Endothelial cell of umbilical vein (primary cell): ENCODE measurements around the gene INSYN2B. TPM values are rescaled to one million over a fixed set of nuclear protein-coding genes. Genes with fewer than 3 reads are reported as not detected.

ENCODE experiments used
- BruUV-seq: library from RNA; stranded (reverse); fragments of 400-500 nt; replicated peaks from 2 replicates; lab custom pipeline; 2021; lab: Mats Ljungman, UMichigan
- CTCF ChIA-PET: fragments of 300-600, 350-600 bp; sonication (Branson Sonifier 250); formaldehyde crosslinking; loops from one replicate; lab custom pipeline; 2021; ENCODE audit warnings: antibody characterized with exemption, inconsistent platforms; lab: Charles Lee
- POLR2A ChIA-PET: fragments of 300-600, 350-600 bp; sonication (Branson Sonifier 250); formaldehyde crosslinking; loops from one replicate; lab custom pipeline; 2021; ENCODE audit warnings: antibody characterized with exemption, inconsistent platforms; lab: Charles Lee
- DNase-seq: peaks from one replicate; pipeline ENCODE4 v3.0.0-alpha.2; 2011; ENCODE audit warnings: low read depth, low spot score
- FAIRE-seq: peaks from 2 replicates; lab custom pipeline; 2011; peaks lifted over from hg19 to GRCh38; lab: Jason Lieb, UNC
- H2AFZ ChIP-seq: 2 replicates; pipeline ENCODE4 v1.6.0; 2012; ENCODE audit warnings: low read depth, low read length, control low read depth, inconsistent platforms
- H3K27ac ChIP-seq: 2 replicates; pipeline ENCODE4 v1.5.1; 2011; ENCODE audit warnings: low read depth, mild to moderate bottlenecking, control low read depth, low read length, moderate library complexity; ENCODE audit not compliant: insufficient read depth
- H3K27me3 ChIP-seq, 2 experiments: 2 replicates each; pipeline versions ENCODE4 v1.6.0 to v1.6.1; 2011; ENCODE audit warnings: low read length in 2 of 2, mixed read lengths in 1 of 2; ENCODE audit not compliant: control insufficient read depth in 2 of 2, insufficient read depth in 2 of 2
- H3K36me3 ChIP-seq, 2 experiments: 2 replicates in 1 of 2; 3 replicates in 1 of 2; pipeline ENCODE4 v1.5.1; 2011; ENCODE audit warnings: low read length in 2 of 2, mild to moderate bottlenecking in 1 of 2, moderate library complexity in 1 of 2; ENCODE audit not compliant: control insufficient read depth in 2 of 2, insufficient read depth in 2 of 2; ENCODE audit errors: extremely low read depth in 1 of 2
- H3K4me1 ChIP-seq: 3 replicates; pipeline ENCODE4 v1.5.1; 2011; ENCODE audit warnings: mild to moderate bottlenecking, low read length; ENCODE audit not compliant: control insufficient read depth, insufficient read depth; ENCODE audit errors: extremely low read depth
- H3K4me2 ChIP-seq: 2 replicates; pipeline ENCODE4 v1.6.1; 2011; ENCODE audit warnings: low read length, control low read depth, mixed read lengths; ENCODE audit not compliant: insufficient read depth
- H3K4me3 ChIP-seq, 3 experiments: fragments of 200-600 bp in 1 of 3; sonication (generic), shearing (Covaris generic) in 1 of 3; replicated peaks in 1 of 3; 2 replicates each; pipeline ENCODE4 v1.5.1; 2011 to 2016; ENCODE audit warnings: control low read depth in 3 of 3, low read length in 3 of 3, mild to moderate bottlenecking in 2 of 3, inconsistent platforms in 1 of 3, low read depth in 1 of 3, moderate library complexity in 1 of 3; ENCODE audit not compliant: insufficient read depth in 1 of 3
- H3K79me2 ChIP-seq: 2 replicates; pipeline ENCODE4 v1.6.0; 2012; ENCODE audit warnings: low read length, inconsistent platforms; ENCODE audit not compliant: control insufficient read depth, insufficient read depth
- H3K9ac ChIP-seq: replicated peaks from 2 replicates; pipeline ENCODE3; 2011; ENCODE audit warnings: low read length, control low read depth; ENCODE audit not compliant: insufficient read depth; ENCODE audit errors: extremely low read depth
- H3K9me1 ChIP-seq: replicated peaks from 3 replicates; pipeline ENCODE4 v1.6.0; 2011; ENCODE audit warnings: mild to moderate bottlenecking, low read length; ENCODE audit not compliant: control insufficient read depth, insufficient read depth; ENCODE audit errors: extremely low read depth
- H3K9me3 ChIP-seq: replicated peaks from 2 replicates; pipeline ENCODE4 v1.5.1; 2012; ENCODE audit warnings: low read length, inconsistent platforms; ENCODE audit not compliant: control insufficient read depth, insufficient read depth
- H4K20me1 ChIP-seq: replicated peaks from 2 replicates; pipeline ENCODE3; 2011; ENCODE audit warnings: mild to moderate bottlenecking, low read length; ENCODE audit not compliant: control insufficient read depth, insufficient read depth; ENCODE audit errors: extremely low read depth
- EZH2 ChIP-seq: IDR thresholded peaks from 2 replicates; pipeline ENCODE4 v1.6.1; 2012; ENCODE audit warnings: borderline replicate concordance, low read depth, mild to moderate bottlenecking, moderate library complexity, low read length, inconsistent platforms; ENCODE audit not compliant: severe bottlenecking
- FOS ChIP-seq: IDR thresholded peaks from 2 replicates; pipeline ENCODE4 v1.6.1; 2011; ENCODE audit warnings: mild to moderate bottlenecking, low read length, moderate library complexity, borderline replicate concordance; ENCODE audit not compliant: insufficient read depth
- GATA2 ChIP-seq: IDR thresholded peaks from 2 replicates; pipeline ENCODE4 v1.7.0; 2011; ENCODE audit warnings: low read depth, mild to moderate bottlenecking, moderate library complexity, mixed read lengths, low read length; ENCODE audit not compliant: insufficient read length, insufficient read depth
- JUN ChIP-seq: IDR thresholded peaks from 2 replicates; pipeline ENCODE4 v1.6.1; 2011; ENCODE audit warnings: borderline replicate concordance, low read depth; ENCODE audit not compliant: insufficient read length, insufficient read depth
- MYC ChIP-seq: IDR thresholded peaks from one replicate; pipeline ENCODE4 v1.6.1; 2011; ENCODE audit warnings: mild to moderate bottlenecking, low read depth, low read length
- POLR2AphosphoS5 ChIP-seq: IDR thresholded peaks from 2 replicates; pipeline ENCODE4 v1.6.1; 2012; ENCODE audit warnings: low read depth, mild to moderate bottlenecking, control low read depth, low read length, moderate library complexity; ENCODE audit not compliant: insufficient read depth
- dilution Hi-C: fragments of 300-500 bp; cut with MboI; formaldehyde crosslinking; loops from one replicate; pipeline ENCODE4 v1.15.0; 2019; ENCODE audit warnings: low sequenced_read_pairs; ENCODE audit not compliant: extremely low pct_ligation_motif_present
- intact Hi-C: fragments of 100-400 bp; cut with micrococcal nuclease; formaldehyde crosslinking; loops from one replicate; pipeline ENCODE4 v1.10.0; 2022
- polyA plus RNA-seq, 4 experiments: library from polyadenylated mRNA; depleted of rRNA in 3 of 4; stranded (reverse) in 3 of 4; unstranded in 1 of 4; fragments of >200 nt; gene quantifications; 2 replicates each; pipeline versions ENCODE4 v1.2.1 to v1.2.3, GENCODE V29; 2011 to 2012; ENCODE audit warnings: missing spikeins in 1 of 4
- total RNA-seq: library from RNA; stranded (reverse); gene quantifications from 2 replicates; pipeline ENCODE4 v1.2.3, GENCODE V29; 2021
- TF ChIP-seq, protein P1 (sequence below), 2 donors: IDR thresholded peaks; 1 replicate in 1 of 2; 2 replicates in 1 of 2; pipeline ENCODE4 v1.5.1; 2011; ENCODE audit warnings: low read length in 2 of 2, mild to moderate bottlenecking in 2 of 2, moderate library complexity in 2 of 2, control low read depth in 1 of 2, inconsistent platforms in 1 of 2, low read depth in 1 of 2; ENCODE audit not compliant: insufficient read depth in 1 of 2; ENCODE audit errors: extremely low read depth in 1 of 2
- TF ChIP-seq, protein P2 (sequence below): IDR thresholded peaks from 2 replicates; pipeline ENCODE4 v1.6.1; 2011; ENCODE audit not compliant: insufficient read depth, insufficient read length

The INSYN2B gene
- total and polyA plus RNA-seq, 2 donors (not counting 3 experiments of a cell fraction or from before 2014, with no cell fraction given): 8.2 to 17.1 TPM

GRCh38 chr5:169889572-169889971 lies 90.7 kb downstream of the INSYN2B start:
- H3K9me3 ChIP-seq: no peaks in the 10 kb centered on the region
- no TSS peak for BruUV-seq
- no peak overlapping the region for H3K27ac ChIP-seq
- H3K4me2 ChIP-seq: no peak overlapping the region
- intact Hi-C loops: no loop called here
- H3K79me2 ChIP-seq: peaks cover 8% of the 10 kb centered on the region
- CTCF ChIA-PET: no interaction called here
- peaks cover 8% of the 10 kb centered on the region for H3K4me1 ChIP-seq
- H3K27me3 ChIP-seq: no peaks in the 10 kb centered on the region
- H3K9me1 ChIP-seq: no peaks in the 10 kb centered on the region
- no peak overlapping the region for H3K4me3 ChIP-seq
- no peaks in the 10 kb centered on the region for H3K36me3 ChIP-seq
- FAIRE-seq: no peak
- H2AFZ ChIP-seq: no peak overlapping the region
- no peak for DNase-seq
- dilution Hi-C loops: no loop called here
- no peaks in the 10 kb centered on the region for H4K20me1 ChIP-seq
- POLR2A ChIA-PET: no interaction called here
- H3K9ac ChIP-seq: no peak overlapping the region
- TF ChIP-seq EZH2: no peak
- no peak for TF ChIP-seq JUN
- no peak for TF ChIP-seq POLR2AphosphoS5
- TF ChIP-seq, protein P1, sequence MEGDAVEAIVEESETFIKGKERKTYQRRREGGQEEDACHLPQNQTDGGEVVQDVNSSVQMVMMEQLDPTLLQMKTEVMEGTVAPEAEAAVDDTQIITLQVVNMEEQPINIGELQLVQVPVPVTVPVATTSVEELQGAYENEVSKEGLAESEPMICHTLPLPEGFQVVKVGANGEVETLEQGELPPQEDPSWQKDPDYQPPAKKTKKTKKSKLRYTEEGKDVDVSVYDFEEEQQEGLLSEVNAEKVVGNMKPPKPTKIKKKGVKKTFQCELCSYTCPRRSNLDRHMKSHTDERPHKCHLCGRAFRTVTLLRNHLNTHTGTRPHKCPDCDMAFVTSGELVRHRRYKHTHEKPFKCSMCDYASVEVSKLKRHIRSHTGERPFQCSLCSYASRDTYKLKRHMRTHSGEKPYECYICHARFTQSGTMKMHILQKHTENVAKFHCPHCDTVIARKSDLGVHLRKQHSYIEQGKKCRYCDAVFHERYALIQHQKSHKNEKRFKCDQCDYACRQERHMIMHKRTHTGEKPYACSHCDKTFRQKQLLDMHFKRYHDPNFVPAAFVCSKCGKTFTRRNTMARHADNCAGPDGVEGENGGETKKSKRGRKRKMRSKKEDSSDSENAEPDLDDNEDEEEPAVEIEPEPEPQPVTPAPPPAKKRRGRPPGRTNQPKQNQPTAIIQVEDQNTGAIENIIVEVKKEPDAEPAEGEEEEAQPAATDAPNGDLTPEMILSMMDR (IDR thresholded peaks at IDR 0.05; ENCODE audit: extremely low read depth in 1 of 2, insufficient read depth in 1 of 2, low read depth in 1 of 2, low read length in 2 of 2): no peak
- TF ChIP-seq, protein P2, sequence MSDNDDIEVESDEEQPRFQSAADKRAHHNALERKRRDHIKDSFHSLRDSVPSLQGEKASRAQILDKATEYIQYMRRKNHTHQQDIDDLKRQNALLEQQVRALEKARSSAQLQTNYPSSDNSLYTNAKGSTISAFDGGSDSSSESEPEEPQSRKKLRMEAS: no peak
- no peak for TF ChIP-seq GATA2
- TF ChIP-seq MYC: no peak
- TF ChIP-seq FOS: no peak
